CD8-positive, alpha-beta memory T cell (primary cell): ENCODE measurements around the gene RAI1. TPM values are rescaled to one million over a fixed set of nuclear protein-coding genes. Genes with fewer than 3 reads are reported as not detected.
"Not testable (repeated sequence)": the region's sequence is repeated elsewhere in the genome, so short reads cannot be mapped to it uniquely, and the experiment has no call there.

Experiments used
- CTCF ChIA-PET: fragments of 350-600 bp; sonication (Branson Sonifier 250); formaldehyde crosslinking; loops from one replicate; lab custom pipeline; 2021; ENCODE audit warnings: antibody characterized with exemption; lab: Charles Lee
- POLR2A ChIA-PET: fragments of 350-600 bp; sonication (Branson Sonifier 250); formaldehyde crosslinking; loops from one replicate; lab custom pipeline; 2021; ENCODE audit warnings: antibody characterized with exemption; lab: Charles Lee
- DNase-seq, 5 donors: peaks; one replicate each; pipeline versions ENCODE4 v3.0.0 to v3.0.0-alpha.2; 2020 to 2022; ENCODE audit warnings: mixed read lengths in 1 of 5
- H3K27ac ChIP-seq: one replicate; pipeline ENCODE4 v1.7.0; 2013; ENCODE audit warnings: low read depth, mild to moderate bottlenecking, low read length, moderate library complexity
- H3K27me3 ChIP-seq: 2 replicates; pipeline ENCODE4 v1.7.0; 2013; ENCODE audit warnings: low read length, mild to moderate bottlenecking; ENCODE audit not compliant: insufficient read depth, poor library complexity, severe bottlenecking
- H3K36me3 ChIP-seq: 2 replicates; pipeline ENCODE4 v1.7.0; 2013; ENCODE audit warnings: mild to moderate bottlenecking, low read length, moderate library complexity; ENCODE audit not compliant: insufficient read depth
- H3K4me1 ChIP-seq: 2 replicates; pipeline ENCODE4 v1.7.0; 2013; ENCODE audit warnings: mild to moderate bottlenecking, low read length, moderate library complexity; ENCODE audit not compliant: insufficient read depth
- H3K4me3 ChIP-seq: 2 replicates; pipeline ENCODE4 v1.7.0; 2013; ENCODE audit warnings: mild to moderate bottlenecking, low read length
- H3K9me3 ChIP-seq: 2 replicates; pipeline ENCODE4 v1.7.0; 2013; ENCODE audit warnings: mild to moderate bottlenecking, low read length
- H3K27ac Mint-ChIP-seq, 8 donors: one replicate each; pipeline ENCODE4 v1.8.0; 2020 to 2021; ENCODE audit warnings: mixed read lengths in 8 of 8, mild to moderate bottlenecking in 6 of 8, inconsistent platforms in 3 of 8, moderate library complexity in 3 of 8
- H3K27me3 Mint-ChIP-seq, 2 donors: one replicate each; pipeline ENCODE4 v1.8.0; 2020 to 2021; ENCODE audit warnings: mixed read lengths in 2 of 2, mild to moderate bottlenecking in 1 of 2, moderate library complexity in 1 of 2
- H3K36me3 Mint-ChIP-seq, 3 donors: one replicate each; pipeline ENCODE4 v1.8.0; 2020 to 2021; ENCODE audit warnings: mixed read lengths in 3 of 3, inconsistent platforms in 1 of 3, mild to moderate bottlenecking in 1 of 3
- H3K4me1 Mint-ChIP-seq, 3 donors: one replicate each; pipeline ENCODE4 v1.8.0; 2020 to 2021; ENCODE audit warnings: mixed read lengths in 3 of 3, inconsistent platforms in 1 of 3, mild to moderate bottlenecking in 1 of 3
- H3K4me3 Mint-ChIP-seq, 7 donors: one replicate each; pipeline ENCODE4 v1.8.0; 2020 to 2021; ENCODE audit warnings: mixed read lengths in 7 of 7, mild to moderate bottlenecking in 6 of 7, moderate library complexity in 4 of 7, inconsistent platforms in 2 of 7
- H3K9me3 Mint-ChIP-seq, 5 donors: one replicate each; pipeline ENCODE4 v1.8.0; 2020 to 2022; ENCODE audit warnings: mixed read lengths in 5 of 5, mild to moderate bottlenecking in 3 of 5, moderate library complexity in 2 of 5, inconsistent platforms in 1 of 5
- polyA plus RNA-seq: library from polyadenylated mRNA; unstranded; fragments of 300-500 nt; fragmentation: Illumina TruSeq; gene quantifications from one replicate; pipeline ENCODE4 v1.2.3, GENCODE V29; 2021
- total RNA-seq, 2 experiments: library from RNA; stranded (reverse); gene quantifications; one replicate each; pipeline ENCODE4 v1.2.3, GENCODE V29; 2021

RAI1 gene
- total RNA-seq (10 to 100 TPM; 19.7 to 20.2 TPM), polyA plus RNA-seq (5.6 TPM)

GRCh38 chr17:17681187-17681743 lies at the start of gene RAI1:
Gene RAI1, plus strand, starts transcription at chr17:17681458. Its CDS starts 111,491 bp downstream, at chr17:17792949.
- CTCF ChIA-PET: interaction anchor here (0.7 to 3.4 kb wide), 20 partner anchors 9 to 353 kb away, joined by 3 to 18 read pairs (median 4); no protein-coding TSS in a partner anchor
- Histone ChIP-seq H3K9me3 (no peaks in the 10 kb centered on the region), H3K27me3 (no peaks in the 10 kb centered on the region), H3K36me3 (no peaks in the 10 kb centered on the region), H3K4me3 (peak within 1 kb of the TSS; percentile 66), H3K27ac (peak within 1 kb of the TSS; percentile 67), H3K4me1 (peaks cover 31% of the 10 kb centered on the region)
- H3K4me1 Mint-ChIP-seq: peaks cover 24 to 42% (median 35%) of the 10 kb centered on the region in 3 donors
- POLR2A ChIA-PET: interaction anchor here (0.6 to 2.1 kb wide), 6 partner anchors 11 to 238 kb away, joined by 3 to 8 read pairs (median 4); partner anchors contain the start of gene SREBF1
- H3K27me3 Mint-ChIP-seq: peaks cover 0 to 2% of the 10 kb centered on the region in 2 donors
- peak within 1 kb of the TSS; percentile 80 to 97 (median 86) for H3K27ac Mint-ChIP-seq
- peak; percentile 63 to 80 (median 76) for DNase-seq
- H3K9me3 Mint-ChIP-seq: no peaks in the 10 kb centered on the region
- H3K4me3 Mint-ChIP-seq: peak within 1 kb of the TSS; percentile 84 to 98 (median 89)
- peaks cover 0 to 3% (median 0%) of the 10 kb centered on the region in 3 donors for H3K36me3 Mint-ChIP-seq

DNA sequence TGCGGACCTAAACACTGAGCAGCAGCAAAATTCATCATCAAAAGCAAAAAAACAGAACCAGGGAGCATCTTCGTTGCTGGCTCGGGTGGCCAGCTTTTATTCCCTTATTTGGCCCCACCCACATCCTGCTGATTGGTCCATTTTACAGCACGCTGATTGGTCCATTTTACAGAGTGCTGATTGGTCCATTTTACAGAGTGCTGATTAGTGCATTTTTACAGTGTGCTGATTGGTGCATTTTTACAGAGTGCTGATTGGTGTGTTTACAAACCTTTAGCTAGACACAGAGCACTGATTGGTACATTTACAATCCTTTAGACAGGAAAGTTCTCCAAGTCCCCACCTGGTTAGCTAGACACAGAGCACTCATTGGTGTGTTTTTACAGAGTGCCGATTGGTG lies 48.6 kb upstream of the RAI1 start:
- H3K27ac ChIP-seq, DNase-seq, H3K27me3 Mint-ChIP-seq, H3K9me3 Mint-ChIP-seq, H3K4me3 Mint-ChIP-seq, H3K36me3 Mint-ChIP-seq, H3K36me3 ChIP-seq, H3K9me3 ChIP-seq, H3K4me3 ChIP-seq, H3K27ac Mint-ChIP-seq, H3K27me3 ChIP-seq, H3K4me1 ChIP-seq, POLR2A ChIA-PET: not testable (repeated sequence)
- CTCF ChIA-PET: interaction anchor here (1.5 to 2.1 kb wide), 3 partner anchors 9 to 137 kb away, joined by 4 to 15 read pairs (median 5); partner anchors contain the start of gene RASD1
- H3K4me1 Mint-ChIP-seq: peaks cover 8 to 13% (median 12%) of the 10 kb centered on the region in 3 donors

DNA sequence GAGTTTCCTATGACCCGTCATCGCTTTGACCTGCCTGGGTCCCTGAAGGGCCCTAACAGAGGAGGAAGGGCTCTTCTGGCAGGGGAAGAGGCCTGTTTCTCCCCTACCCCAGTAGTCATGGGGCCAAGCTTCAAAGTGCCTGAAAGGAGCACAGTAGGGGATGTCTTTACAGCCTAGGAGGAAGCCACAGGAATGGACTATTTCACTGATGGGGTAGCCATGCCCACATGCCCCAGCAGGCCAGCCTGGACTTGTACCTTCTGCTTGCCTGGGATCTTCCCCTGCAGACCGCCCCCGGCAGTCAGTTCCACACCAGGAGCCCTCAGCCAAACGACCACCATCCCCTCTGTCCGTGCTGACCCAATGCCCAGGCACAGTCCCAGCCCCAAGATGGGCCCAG lies 47.9 kb upstream of the RAI1 start:
- Histone ChIP-seq H3K9me3 (no peaks in the 10 kb centered on the region), H3K4me3 (no peak overlapping the region)

GRCh38 chr17:17635126-17635525 lies 46.1 kb upstream of the RAI1 start:
- Histone ChIP-seq H3K36me3 (no peaks in the 10 kb centered on the region), H3K9me3 (no peaks in the 10 kb centered on the region), H3K4me1 (no peaks in the 10 kb centered on the region), H3K27me3 (no peaks in the 10 kb centered on the region), H3K27ac (no peak overlapping the region), H3K4me3 (no peak overlapping the region)
- Mint-ChIP-seq H3K36me3 (no peaks in the 10 kb centered on the region), H3K9me3 (no peaks in the 10 kb centered on the region), H3K27ac (peak overlapping the region in 1 of 8 donors; percentile 57), H3K4me1 (no peaks in the 10 kb centered on the region), H3K4me3 (no peak overlapping the region), H3K27me3 (no peaks in the 10 kb centered on the region)
- DNase-seq: peak in 1 of 5 donors; percentile 26
- POLR2A ChIA-PET: no interaction called here
- CTCF ChIA-PET: interaction anchor here (0.8 to 1.3 kb wide), 2 partner anchors 11 to 138 kb away, joined by 3 to 4 read pairs; no protein-coding TSS in a partner anchor

More for the DNA sequence above, 47.9 kb upstream of the RAI1 start:
- no peaks in the 10 kb centered on the region for H3K4me1 ChIP-seq
- H3K27me3 ChIP-seq: no peaks in the 10 kb centered on the region
- ChIA-PET CTCF (interaction anchor here (1.5 to 2.1 kb wide), 2 partner anchors 9 to 137 kb away, joined by 4 to 15 read pairs; partner anchors contain the start of gene RASD1), POLR2A (no interaction called here)
- no peak overlapping the region for H3K4me3 Mint-ChIP-seq
- peak in 1 of 5 donors; percentile 26 for DNase-seq
- peaks cover 0 to 2% (median 0%) of the 10 kb centered on the region in 3 donors for H3K36me3 Mint-ChIP-seq
- H3K27me3 Mint-ChIP-seq: no peaks in the 10 kb centered on the region
- H3K4me1 Mint-ChIP-seq: peaks cover 8 to 12% (median 12%) of the 10 kb centered on the region in 3 donors
- H3K27ac ChIP-seq: no peak overlapping the region
- no peaks in the 10 kb centered on the region for H3K9me3 Mint-ChIP-seq
- no peaks in the 10 kb centered on the region for H3K36me3 ChIP-seq
- H3K27ac Mint-ChIP-seq: no peak overlapping the region

DNA sequence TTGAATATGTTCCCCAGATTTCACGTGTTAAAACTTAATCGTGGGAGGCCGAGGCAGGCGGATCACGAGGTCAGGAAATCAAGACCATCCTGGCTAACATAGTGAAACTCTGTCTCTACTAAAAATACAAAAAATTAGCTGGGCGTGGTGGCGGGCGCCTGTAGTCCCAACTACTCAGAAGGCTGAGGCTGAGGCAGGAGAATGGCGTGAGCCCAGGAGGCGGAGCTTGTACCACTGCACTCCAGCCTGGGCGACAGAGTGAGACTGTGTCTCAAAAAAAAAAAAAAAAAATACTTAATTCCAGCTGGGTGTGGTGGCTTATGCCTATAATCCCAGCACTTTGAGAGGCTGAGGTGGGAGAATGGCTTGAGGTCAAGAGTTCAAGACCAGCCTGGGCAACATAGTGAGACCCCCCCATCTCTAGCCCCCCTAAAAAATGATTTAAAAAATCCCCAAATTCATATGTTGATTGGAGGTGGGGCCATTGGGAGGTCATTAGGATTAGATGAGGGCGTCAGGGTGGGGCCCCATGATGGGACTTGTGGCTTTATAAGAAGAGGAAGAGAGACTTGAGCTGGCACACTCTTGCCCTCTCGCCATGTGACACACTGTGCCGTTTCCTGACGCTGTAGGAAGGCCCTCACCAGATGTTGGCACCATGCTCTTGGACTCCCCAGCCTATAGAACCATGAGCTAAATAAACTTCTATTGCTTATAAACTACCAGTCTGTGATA lies 45.6 kb upstream of the RAI1 start:
- H3K27me3 ChIP-seq, H3K4me1 ChIP-seq, H3K4me3 Mint-ChIP-seq, H3K4me3 ChIP-seq, H3K36me3 Mint-ChIP-seq, H3K36me3 ChIP-seq, H3K4me1 Mint-ChIP-seq, H3K9me3 Mint-ChIP-seq, POLR2A ChIA-PET, H3K27me3 Mint-ChIP-seq, H3K9me3 ChIP-seq, H3K27ac Mint-ChIP-seq, H3K27ac ChIP-seq: not testable (repeated sequence)
- DNase-seq: peak in 1 of 5 donors; percentile 7
- CTCF ChIA-PET: interaction anchor here (0.8 to 4.2 kb wide), 3 partner anchors 11 to 280 kb away, joined by 3 to 20 read pairs (median 4); no protein-coding TSS in a partner anchor

GRCh38 chr17:17636272-17636885 lies 44.9 kb upstream of the RAI1 start:
- H3K4me1 ChIP-seq: no peaks in the 10 kb centered on the region
- H3K4me3 ChIP-seq: no peak overlapping the region
- CTCF ChIA-PET: interaction anchor here (4.2 kb wide), 1 partner anchor 281 kb away, joined by 20 read pairs; no protein-coding TSS in a partner anchor
- POLR2A ChIA-PET: no interaction called here
- no peaks in the 10 kb centered on the region for H3K9me3 ChIP-seq
- no peaks in the 10 kb centered on the region for H3K27me3 ChIP-seq
- Mint-ChIP-seq H3K4me1 (no peaks in the 10 kb centered on the region), H3K36me3 (no peaks in the 10 kb centered on the region), H3K4me3 (no peak overlapping the region), H3K27ac (peak overlapping the region in 1 of 8 donors; percentile 21), H3K9me3 (no peaks in the 10 kb centered on the region), H3K27me3 (no peaks in the 10 kb centered on the region)
- H3K36me3 ChIP-seq: no peaks in the 10 kb centered on the region
- H3K27ac ChIP-seq: no peak overlapping the region
- no peak for DNase-seq

DNA sequence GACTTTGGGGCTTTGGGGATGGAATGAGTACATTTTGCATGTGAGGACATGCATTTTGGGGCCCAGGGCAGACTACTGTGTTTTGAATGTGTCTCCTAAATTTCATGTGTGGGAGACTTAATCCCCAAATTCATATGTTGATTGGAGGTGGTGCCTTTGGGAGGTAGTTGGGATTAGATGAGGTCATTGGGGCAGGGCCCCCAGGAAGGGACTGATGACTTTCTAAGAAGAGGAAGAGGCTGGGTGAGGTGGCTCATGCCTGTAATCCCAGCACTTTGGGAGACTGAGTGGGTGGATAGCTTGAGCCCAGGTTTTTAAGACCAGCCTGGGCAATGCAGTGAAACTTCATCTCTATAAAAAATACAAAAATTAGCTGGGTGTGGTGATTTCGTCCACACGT lies 42.8 kb upstream of the RAI1 start:
- CTCF ChIA-PET: interaction anchor here (4.2 to 5.9 kb wide), 2 partner anchors 142 to 283 kb away, joined by 20 to 71 read pairs; partner anchors contain the start of gene RASD1

More for the DNA sequence above, 42.8 kb upstream of the RAI1 start:
- DNase-seq: no peak
- Mint-ChIP-seq H3K4me1 (peaks cover 0 to 3% (median 2%) of the 10 kb centered on the region in 3 donors), H3K4me3 (no peak overlapping the region), H3K27me3 (peaks cover 0 to 3% of the 10 kb centered on the region in 2 donors), H3K27ac (peak overlapping the region in 2 of 8 donors; percentile 49 to 59), H3K36me3 (no peaks in the 10 kb centered on the region), H3K9me3 (no peaks in the 10 kb centered on the region)
- POLR2A ChIA-PET: no interaction called here
- no peaks in the 10 kb centered on the region for H3K36me3 ChIP-seq
- no peaks in the 10 kb centered on the region for H3K4me1 ChIP-seq
- H3K27ac ChIP-seq: no peak overlapping the region
- H3K4me3 ChIP-seq: no peak overlapping the region
- H3K27me3 ChIP-seq: no peaks in the 10 kb centered on the region
- H3K9me3 ChIP-seq: no peaks in the 10 kb centered on the region
